Heart left ventricle (tissue), 16 donors: ENCODE data around the gene GNAQ. TPM values are rescaled to one million over a fixed set of nuclear protein-coding genes. Genes with fewer than 3 reads are reported as not detected.
"Not testable (repeated sequence)": the region's sequence is repeated elsewhere in the genome, so short reads cannot be mapped to it uniquely, and the experiment has no call there.

Experiments
- ATAC-seq, 4 donors: fragments of 200-7000 bp; cut with Tn5 transposase; one replicate each; pipeline ENCODE4 v1.9.1; 2020 to 2022; ENCODE audit warnings: moderate library complexity in 4 of 4, mild to moderate bottlenecking in 3 of 4, moderate number of reproducible peaks in 1 of 4
- DNase-seq, 5 donors: peaks; one replicate each; pipeline ENCODE4 v3.0.0-alpha.2; 2020
- H3K27ac ChIP-seq, 12 donors: fragments of 200-600 bp; sonication (generic) in 4 of 12; one replicate each; pipeline versions ENCODE4 v1.5.0 to v1.8.0; 2016 to 2022; ENCODE audit warnings: mild to moderate bottlenecking in 2 of 12
- H3K27me3 ChIP-seq, 9 donors: fragments of 200-600 bp; sonication (generic) in 2 of 9; one replicate each; pipeline versions ENCODE4 v1.5.1 to v1.8.0; 2016 to 2022; ENCODE audit warnings: mild to moderate bottlenecking in 3 of 9
- H3K36me3 ChIP-seq, 9 donors: fragments of 200-600 bp; sonication (generic) in 2 of 9; one replicate each; pipeline versions ENCODE4 v1.5.0 to v1.8.0; 2018 to 2022; ENCODE audit warnings: mild to moderate bottlenecking in 2 of 9
- H3K4me1 ChIP-seq, 12 donors: fragments of 200-600 bp; sonication (generic) in 4 of 12; one replicate each; pipeline versions ENCODE4 v1.5.0 to v1.8.0; 2016 to 2022; ENCODE audit warnings: mild to moderate bottlenecking in 3 of 12
- H3K4me3 ChIP-seq, 12 donors: fragments of 200-600 bp; sonication (generic) in 4 of 12; one replicate each; pipeline versions ENCODE4 v1.5.0 to v1.8.0; 2017 to 2022; ENCODE audit warnings: mild to moderate bottlenecking in 9 of 12, moderate library complexity in 4 of 12
- H3K9me3 ChIP-seq, 12 donors: fragments of 200-600 bp; sonication (generic) in 4 of 12; one replicate each; pipeline versions ENCODE4 v1.5.0 to v1.8.0; 2016 to 2022; ENCODE audit warnings: mild to moderate bottlenecking in 1 of 12
- CTCF ChIP-seq, 12 donors: fragments of 200-600 bp; sonication (generic) in 4 of 12; IDR thresholded peaks; one replicate each; pipeline versions ENCODE4 v1.5.0 to v1.8.0; 2018 to 2022; ENCODE audit warnings: antibody characterized with exemption in 12 of 12, mild to moderate bottlenecking in 5 of 12
- POLR2A ChIP-seq, 2 donors: fragments of 450-650 bp; IDR thresholded peaks; one replicate each; pipeline ENCODE4 v1.6.1; 2017; ENCODE audit warnings: antibody characterized with exemption in 2 of 2, mild to moderate bottlenecking in 2 of 2, moderate library complexity in 2 of 2
- WGBS, 4 donors: extraction: QIAGEN DNeasy Blood & Tissue Kit in 2 of 4; methylation state at CpG; one replicate each; pipeline versions ENCODE4 v1.1.5 to v1.1.7; 2013 to 2018; 5-methylcytosine and 5-hydroxymethylcytosine counted together
- intact Hi-C, 10 donors: fragments of 100-400 bp; cut with DNase I; formaldehyde crosslinking; loops; one replicate each; pipeline versions ENCODE4 v1.11.1 to v1.14.2; 2022
- polyA plus RNA-seq, 2 donors: library from polyadenylated mRNA; stranded (reverse); fragments of 200-250 nt; gene quantifications; one replicate each; pipeline ENCODE4 v1.2.3, GENCODE V29; 2013
- total RNA-seq, 9 donors: library from RNA; depleted of rRNA in 2 of 9; stranded (reverse); fragments of >200 nt in 2 of 9; fragmentation: NEBNext Ultra II Directional in 3 of 9; extraction: Animal tissue kit (Norgen Biotek cat#: 25700) in 3 of 9; gene quantifications; one replicate each; pipeline versions ENCODE4 v1.1.0 to v1.2.4, GENCODE V29; 2016 to 2023
- donor health status: ischemic (EF 13 %, LVEDD 7.1; RV severe dilation, severe dysfunction).
- donor health status: healthy with polysubstance abuse.
- donor health status: DM: no; HTN: yes; CAD: no.
- donor health status: DM: no; HTN: no; CAD: no.
- donor health status: ischemic (EF 25% LVEDD 6.9; RV normal size, moderate dysfunction).
- donor health status: ischemic (EF 25% LVEDD 5.7; RV mildly dilated, moderate dysfunction).
- donor health status: healthy.
- donor health status: DM: yes; HTN: yes; CAD: no.
- donor health status: ischemic (EF 35%, LVEDD 5.7; RV mildly dilated, moderate dysfunction).
- donor health status: nonischemic (EF 11% LVEDD 7.7; RV severe dilation, severe dysfunction).
- donor health status: DM: yes; HTN: yes; CAD: no.
- donor health status: PGD.
- donor health status: ischemic (EF 29% LVEDD 5.4; RV normal size, mild dysfunction).
- donor health status: nonischemic (EF 23%, LVEDD 6.1; RV moderate dilation, normal function).

The GNAQ gene
- total and polyA plus RNA-seq, 11 donors = 4.8 to 34.1 (median 11.3) TPM

GRCh38 chr9:77725046-77725694, 306.4 kb downstream of the GNAQ start:
- intact Hi-C loops = no loop called here
- TF ChIP-seq CTCF (IDR thresholded peaks at IDR 0.05) = no peak
- TF ChIP-seq POLR2A (IDR thresholded peaks at IDR 0.05) = no peak
- Histone ChIP-seq H3K4me3 (no peak overlapping the region), H3K4me1 (peaks cover 0 to 7% (median 0%) of the 10 kb centered on the region in 12 donors), H3K9me3 (peaks cover 0 to 9% (median 0%) of the 10 kb centered on the region in 12 donors), H3K27me3 (no peaks in the 10 kb centered on the region), H3K36me3 (peaks cover 0 to 43% (median 34%) of the 10 kb centered on the region in 9 donors), H3K27ac (no peak overlapping the region)
- DNase-seq (no peak), ATAC-seq (no peak)
- 49 to 51% (median 50%) methylated on average over 2 of the region's 2 CpGs for WGBS, 4 donors

GRCh38 chr9:77721156-77721555, 310.5 kb downstream of the GNAQ start:
- ATAC-seq, DNase-seq, H3K4me3 ChIP-seq, H3K9me3 ChIP-seq, intact Hi-C loops, H3K4me1 ChIP-seq, H3K27me3 ChIP-seq: not testable (repeated sequence)
- Histone ChIP-seq H3K36me3 (peaks cover 0 to 21% (median 6%) of the 10 kb centered on the region in 9 donors), H3K27ac (peak overlapping the region in 1 of 12 donors; percentile 35)
- 91 to 97% (median 95%) methylated on average over 11 of the region's 11 CpGs for WGBS, 4 donors

DNA sequence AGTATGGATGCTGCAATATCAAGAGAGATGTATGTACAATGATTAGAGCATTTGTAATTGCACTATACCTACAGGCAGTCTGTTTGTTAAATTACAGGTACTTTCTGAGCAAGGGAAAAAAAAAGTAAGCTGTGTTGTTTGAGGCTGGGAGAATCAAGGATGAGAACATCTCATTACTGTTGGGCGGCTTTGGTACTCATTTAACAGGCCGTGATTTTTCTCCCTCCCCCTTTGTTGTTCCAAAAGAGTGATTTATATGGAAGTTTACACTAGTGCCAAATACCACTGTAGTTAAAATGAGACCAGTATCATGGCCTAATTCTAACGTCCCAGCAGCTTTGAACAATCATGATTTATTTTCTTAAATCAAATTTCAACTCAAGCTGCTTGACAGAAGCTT, 312.3 kb downstream of the GNAQ start:
- intact Hi-C loops = loop anchor here in 1 of 10 donors (10.0 kb wide), 1 partner anchor 65 kb away; no protein-coding TSS in a partner anchor
- no peak for DNase-seq
- H3K27ac ChIP-seq = peak overlapping the region in 1 of 12 donors; percentile 30
- 62 to 88% (median 85%) methylated on average over 3 of the region's 3 CpGs for WGBS, 4 donors
- H3K36me3 ChIP-seq = peaks cover 0 to 8% (median 0%) of the 10 kb centered on the region in 9 donors
- H3K9me3 ChIP-seq = peaks cover 0 to 9% (median 0%) of the 10 kb centered on the region in 12 donors
- TF ChIP-seq POLR2A (IDR thresholded peaks at IDR 0.05) = no peak
- TF ChIP-seq CTCF (IDR thresholded peaks at IDR 0.05) = no peak
- ATAC-seq = no peak
- peaks cover 0 to 8% (median 0%) of the 10 kb centered on the region in 12 donors for H3K4me1 ChIP-seq
- H3K27me3 ChIP-seq = no peaks in the 10 kb centered on the region
- no peak overlapping the region for H3K4me3 ChIP-seq

GRCh38 chr9:77718298-77718640, 313.3 kb downstream of the GNAQ start:
- H3K4me3 ChIP-seq, H3K36me3 ChIP-seq, H3K4me1 ChIP-seq, H3K9me3 ChIP-seq, H3K27me3 ChIP-seq, DNase-seq, ATAC-seq: not testable (repeated sequence)
- H3K27ac ChIP-seq = peak overlapping the region in 1 of 12 donors; percentile 5
- WGBS, 4 donors = 73 to 92% (median 87%) methylated on average over 5 of the region's 5 CpGs
- intact Hi-C loops = loop anchor here in 1 of 10 donors (10.0 kb wide), 1 partner anchor 63 kb away; no protein-coding TSS in a partner anchor

GRCh38 chr9:77717608-77718297, 313.9 kb downstream of the GNAQ start:
- H3K4me1 ChIP-seq, H3K27me3 ChIP-seq, H3K9me3 ChIP-seq, DNase-seq, H3K4me3 ChIP-seq, H3K36me3 ChIP-seq, ATAC-seq: not testable (repeated sequence)
- intact Hi-C loops = loop anchor here in 1 of 10 donors (10.0 kb wide), 1 partner anchor 63 kb away; no protein-coding TSS in a partner anchor
- 84 to 94% (median 90%) methylated on average over 4 to 5 of the region's 5 CpGs for WGBS, 4 donors
- peak overlapping the region in 1 of 12 donors; percentile 5 for H3K27ac ChIP-seq
